Measurements from ENCODE around the gene RAD1. TPM values are rescaled to one million over a fixed set of nuclear protein-coding genes. Genes with fewer than 3 reads are reported as not detected.

The RAD1 gene
- total RNA-seq, 4 donors from 2014 or later: 9.0 to 14.4 (median 11.6) TPM

- intact Hi-C loops (cut with DNase I; ENCODE audit: low total_unique reads) (no loop called here), in situ Hi-C loops (cut with MboI; ENCODE audit: low pct_ligation_motif_present in 1 of 4, low pct_unique_long_range_greater_than_20kb in 1 of 4, low sequenced_read_pairs in 3 of 4) (loop anchor here in 1 of 4 donors (25.0 kb wide), 1 partner anchor 339 kb away; no protein-coding TSS in a partner anchor)
- TF ChIP-seq POLR2AphosphoS5 (IDR thresholded peaks at IDR 0.05): no peak
- TF ChIP-seq, protein P1, sequence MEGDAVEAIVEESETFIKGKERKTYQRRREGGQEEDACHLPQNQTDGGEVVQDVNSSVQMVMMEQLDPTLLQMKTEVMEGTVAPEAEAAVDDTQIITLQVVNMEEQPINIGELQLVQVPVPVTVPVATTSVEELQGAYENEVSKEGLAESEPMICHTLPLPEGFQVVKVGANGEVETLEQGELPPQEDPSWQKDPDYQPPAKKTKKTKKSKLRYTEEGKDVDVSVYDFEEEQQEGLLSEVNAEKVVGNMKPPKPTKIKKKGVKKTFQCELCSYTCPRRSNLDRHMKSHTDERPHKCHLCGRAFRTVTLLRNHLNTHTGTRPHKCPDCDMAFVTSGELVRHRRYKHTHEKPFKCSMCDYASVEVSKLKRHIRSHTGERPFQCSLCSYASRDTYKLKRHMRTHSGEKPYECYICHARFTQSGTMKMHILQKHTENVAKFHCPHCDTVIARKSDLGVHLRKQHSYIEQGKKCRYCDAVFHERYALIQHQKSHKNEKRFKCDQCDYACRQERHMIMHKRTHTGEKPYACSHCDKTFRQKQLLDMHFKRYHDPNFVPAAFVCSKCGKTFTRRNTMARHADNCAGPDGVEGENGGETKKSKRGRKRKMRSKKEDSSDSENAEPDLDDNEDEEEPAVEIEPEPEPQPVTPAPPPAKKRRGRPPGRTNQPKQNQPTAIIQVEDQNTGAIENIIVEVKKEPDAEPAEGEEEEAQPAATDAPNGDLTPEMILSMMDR (IDR thresholded peaks at IDR 0.05): no peak
- TF ChIP-seq POLR2A (IDR thresholded peaks at IDR 0.05): no peak
- TF ChIP-seq EP300 (IDR thresholded peaks at IDR 0.05; ENCODE audit: low read depth): no peak
Measured at GRCh38 chr5:34876275-34876674, 39.0 kb downstream of the RAD1 start.

GRCh38 chr5:34870382-34870781 is 44.9 kb downstream of the RAD1 start:
- TF ChIP-seq, protein P1 (IDR thresholded peaks at IDR 0.05): no peak
- TF ChIP-seq POLR2A (IDR thresholded peaks at IDR 0.05) (no peak), EP300 (IDR thresholded peaks at IDR 0.05; ENCODE audit: low read depth) (no peak), POLR2AphosphoS5 (IDR thresholded peaks at IDR 0.05) (no peak)
- H3K4me1 ChIP-seq: no peaks in the 10 kb centered on the region

More at GRCh38 chr5:34876275-34876674, 39.0 kb downstream of the RAD1 start:
- Histone ChIP-seq H3K27me3 (no peaks in the 10 kb centered on the region), H3K9me3 (no peaks in the 10 kb centered on the region), H3K4me1 (no peaks in the 10 kb centered on the region), H3K36me3 (no peaks in the 10 kb centered on the region), H3K4me3 (no peak overlapping the region), H3K27ac (no peak overlapping the region)
- no peak for DNase-seq

GRCh38 chr5:34869256-34869655 is 46.0 kb downstream of the RAD1 start:
- no peaks in the 10 kb centered on the region for H3K9me3 ChIP-seq
- TF ChIP-seq EP300 (IDR thresholded peaks at IDR 0.05; ENCODE audit: low read depth) (no peak), POLR2AphosphoS5 (IDR thresholded peaks at IDR 0.05) (no peak), POLR2A (IDR thresholded peaks at IDR 0.05) (no peak)
- TF ChIP-seq, protein P1 (IDR thresholded peaks at IDR 0.05): no peak
- in situ Hi-C loops (cut with MboI; ENCODE audit: low pct_ligation_motif_present in 1 of 4, low pct_unique_long_range_greater_than_20kb in 1 of 4, low sequenced_read_pairs in 3 of 4): no loop called here
- H3K27me3 ChIP-seq: no peaks in the 10 kb centered on the region
- no peaks in the 10 kb centered on the region for H3K4me1 ChIP-seq
- no peak overlapping the region for H3K27ac ChIP-seq
- H3K4me3 ChIP-seq: no peak overlapping the region
- H3K36me3 ChIP-seq: no peaks in the 10 kb centered on the region
- DNase-seq: no peak
- intact Hi-C loops (cut with DNase I; ENCODE audit: low total_unique reads): no loop called here
- WGBS, 2 donors (ENCODE audit: low coverage in 1 of 2): 97 to 100% methylated on average over 1 of the region's 1 CpG

More at GRCh38 chr5:34870382-34870781, 44.9 kb downstream of the RAD1 start:
- Histone ChIP-seq H3K27me3 (no peaks in the 10 kb centered on the region), H3K9me3 (no peaks in the 10 kb centered on the region), H3K27ac (no peak overlapping the region), H3K4me3 (no peak overlapping the region), H3K36me3 (no peaks in the 10 kb centered on the region)
- WGBS, 2 donors (ENCODE audit: low coverage in 1 of 2): 90 to 91% methylated on average over 2 of the region's 2 CpGs
- no peak for DNase-seq
- intact Hi-C loops (cut with DNase I; ENCODE audit: low total_unique reads) (no loop called here), in situ Hi-C loops (cut with MboI; ENCODE audit: low pct_ligation_motif_present in 1 of 4, low pct_unique_long_range_greater_than_20kb in 1 of 4, low sequenced_read_pairs in 3 of 4) (no loop called here)

- H3K9me3 ChIP-seq: no peaks in the 10 kb centered on the region
- in situ Hi-C loops (cut with MboI; ENCODE audit: low pct_ligation_motif_present in 1 of 4, low pct_unique_long_range_greater_than_20kb in 1 of 4, low sequenced_read_pairs in 3 of 4) (no loop called here), intact Hi-C loops (cut with DNase I; ENCODE audit: low total_unique reads) (no loop called here)
- WGBS, 2 donors (ENCODE audit: low coverage in 1 of 2): 97 to 100% methylated on average over 1 of the region's 1 CpG
- TF ChIP-seq EP300 (IDR thresholded peaks at IDR 0.05; ENCODE audit: low read depth) (no peak), POLR2AphosphoS5 (IDR thresholded peaks at IDR 0.05) (no peak), POLR2A (IDR thresholded peaks at IDR 0.05) (no peak)
- TF ChIP-seq, protein P1 (IDR thresholded peaks at IDR 0.05): no peak
- H3K27me3 ChIP-seq: no peaks in the 10 kb centered on the region
- no peaks in the 10 kb centered on the region for H3K4me1 ChIP-seq
- no peak overlapping the region for H3K27ac ChIP-seq
- no peak overlapping the region for H3K4me3 ChIP-seq
- H3K36me3 ChIP-seq: no peaks in the 10 kb centered on the region
- DNase-seq: no peak
Measured at GRCh38 chr5:34868791-34869190, 46.5 kb downstream of the RAD1 start.
